HEK293T (cell line): ENCODE measurements around the gene TMEM208.

Experiments used
- BHLHE40 ChIP-seq: fragments of 450-650 bp; IDR thresholded peaks from 2 replicates; pipeline ENCODE4 v1.6.1; 2016; ENCODE audit warnings: mild to moderate bottlenecking, moderate library complexity, borderline replicate concordance
- CTBP1 ChIP-seq: fragments of 450-650 bp; IDR thresholded peaks from 2 replicates; pipeline ENCODE4 v1.6.1; 2016; ENCODE audit warnings: borderline replicate concordance
- ELF4 ChIP-seq: fragments of 450-650 bp; IDR thresholded peaks from 2 replicates; pipeline ENCODE4 v1.6.1; 2017; ENCODE audit warnings: antibody characterized with exemption
- FOXA1 ChIP-seq: fragments of 450-650 bp; IDR thresholded peaks from 2 replicates; pipeline ENCODE4 v1.6.1; 2016; ENCODE audit warnings: mild to moderate bottlenecking
- FOXK2 ChIP-seq: fragments of 450-650 bp; IDR thresholded peaks from 2 replicates; pipeline ENCODE4 v1.6.1; 2016; ENCODE audit warnings: mild to moderate bottlenecking
- FOXM1 ChIP-seq: fragments of 450-650 bp; IDR thresholded peaks from 2 replicates; pipeline ENCODE4 v1.6.1; 2017; ENCODE audit warnings: mild to moderate bottlenecking, borderline replicate concordance
- HDGF ChIP-seq: fragments of 450-650 bp; IDR thresholded peaks from 2 replicates; pipeline ENCODE4 v1.6.1; 2017; ENCODE audit warnings: antibody characterized with exemption, borderline replicate concordance
- L3MBTL2 ChIP-seq: fragments of 450-650 bp; conservative IDR thresholded peaks from 2 replicates; pipeline ENCODE4 v1.6.1; 2016; ENCODE audit warnings: mild to moderate bottlenecking
- LEF1 ChIP-seq: fragments of 450-650 bp; IDR thresholded peaks from 2 replicates; pipeline ENCODE4 v1.6.1; 2017; ENCODE audit warnings: mild to moderate bottlenecking, borderline replicate concordance
- SP1 ChIP-seq: fragments of 450-650 bp; IDR thresholded peaks from 2 replicates; pipeline ENCODE4 v1.6.1; 2017
- SUZ12 ChIP-seq: fragments of 450-650 bp; IDR thresholded peaks from 2 replicates; pipeline ENCODE4 v1.6.1; 2016; ENCODE audit warnings: mild to moderate bottlenecking
- TARDBP ChIP-seq: fragments of 450-650 bp; IDR thresholded peaks from 2 replicates; pipeline ENCODE4 v1.6.1; 2016
- TF ChIP-seq, protein P1 (sequence below): fragments of 450-650 bp; IDR thresholded peaks from 2 replicates; pipeline ENCODE4 v1.6.1; 2016

DNA sequence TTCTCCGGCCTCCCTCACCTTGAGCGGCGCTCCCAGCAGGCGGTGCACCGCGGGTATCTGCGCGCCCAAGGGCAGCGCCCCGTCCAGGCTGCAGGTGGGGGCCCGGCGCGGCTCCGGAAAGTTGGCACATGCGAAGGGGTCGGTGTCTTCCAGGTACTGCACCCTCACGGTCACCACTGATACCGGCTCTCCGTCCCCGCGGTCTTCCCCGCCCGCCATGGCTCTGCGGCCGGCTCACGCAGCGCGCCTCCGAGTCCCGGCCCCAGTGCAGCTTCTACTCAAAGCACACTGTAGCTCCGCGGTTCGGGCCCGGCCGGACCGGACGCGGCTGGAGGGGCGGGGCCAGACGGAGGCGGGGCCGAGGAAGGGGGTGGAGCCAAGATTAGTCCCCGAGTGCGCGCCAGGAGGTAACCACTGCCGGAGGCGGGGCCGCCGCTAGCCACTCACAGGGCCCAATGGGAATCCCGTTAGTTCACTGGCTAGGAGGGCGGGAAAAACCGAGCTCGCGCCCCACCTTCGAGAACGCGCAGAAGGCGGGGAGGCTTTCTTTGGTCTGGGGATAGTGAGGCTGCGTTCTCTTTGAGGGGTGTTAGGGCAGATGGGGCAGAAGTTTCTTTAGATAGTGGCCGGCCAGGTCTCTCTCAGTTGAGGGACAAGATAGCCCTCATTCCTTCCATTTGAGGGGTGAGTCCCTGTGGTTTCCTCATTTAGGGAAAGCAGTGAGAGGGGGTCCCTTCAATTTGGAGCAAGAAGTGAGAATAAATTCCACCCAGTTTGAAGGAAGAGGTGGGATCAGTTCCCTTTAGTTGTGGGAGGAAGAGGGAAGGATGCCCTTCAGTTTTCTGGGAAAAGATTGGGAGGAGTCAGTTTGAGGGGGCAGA, 20.5 kb downstream of the TMEM208 start, which contains the start of gene FHOD1:
- peak; percentile 94 for TF ChIP-seq L3MBTL2
- TF ChIP-seq, protein P1, sequence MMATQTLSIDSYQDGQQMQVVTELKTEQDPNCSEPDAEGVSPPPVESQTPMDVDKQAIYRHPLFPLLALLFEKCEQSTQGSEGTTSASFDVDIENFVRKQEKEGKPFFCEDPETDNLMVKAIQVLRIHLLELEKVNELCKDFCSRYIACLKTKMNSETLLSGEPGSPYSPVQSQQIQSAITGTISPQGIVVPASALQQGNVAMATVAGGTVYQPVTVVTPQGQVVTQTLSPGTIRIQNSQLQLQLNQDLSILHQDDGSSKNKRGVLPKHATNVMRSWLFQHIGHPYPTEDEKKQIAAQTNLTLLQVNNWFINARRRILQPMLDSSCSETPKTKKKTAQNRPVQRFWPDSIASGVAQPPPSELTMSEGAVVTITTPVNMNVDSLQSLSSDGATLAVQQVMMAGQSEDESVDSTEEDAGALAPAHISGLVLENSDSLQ: no peak
- TF ChIP-seq TARDBP: no peak
- TF ChIP-seq ELF4: no peak
- TF ChIP-seq BHLHE40: no peak
- no peak for TF ChIP-seq FOXA1
- no peak for TF ChIP-seq FOXM1
- no peak for TF ChIP-seq SP1
- TF ChIP-seq FOXK2: no peak
- no peak for TF ChIP-seq CTBP1
- TF ChIP-seq HDGF: peak; percentile 97; the same call in 1 of the 2 replicates
- TF ChIP-seq SUZ12: no peak
- no peak for TF ChIP-seq LEF1
